ENCODE results near the gene KLHDC8B.
"Not testable (repeated sequence)": the region's sequence is repeated elsewhere in the genome, so short reads cannot be mapped to it uniquely, and the experiment has no call there.

The KLHDC8B gene

DNA sequence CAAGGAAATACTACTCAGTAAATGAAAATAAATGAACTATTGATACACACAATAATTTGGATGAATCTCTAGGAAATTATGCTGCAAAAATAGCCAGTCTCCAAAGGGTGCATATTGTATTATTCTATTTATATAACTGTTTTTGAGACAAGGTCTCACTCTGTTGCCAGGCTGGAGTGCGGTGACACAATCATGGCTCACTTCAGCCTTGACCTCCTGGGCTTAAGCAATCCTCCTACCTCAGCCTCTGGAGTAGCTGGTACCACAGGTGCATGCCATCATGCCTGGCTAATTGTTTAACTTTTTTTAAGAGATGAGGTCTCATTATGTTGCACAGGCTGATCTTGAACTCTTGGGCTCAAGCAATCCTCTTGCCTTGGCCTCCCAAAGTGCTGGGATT, 12.5 kb downstream of the KLHDC8B start:
- no peak for DNase-seq (ENCODE audit: low read depth)

DNA sequence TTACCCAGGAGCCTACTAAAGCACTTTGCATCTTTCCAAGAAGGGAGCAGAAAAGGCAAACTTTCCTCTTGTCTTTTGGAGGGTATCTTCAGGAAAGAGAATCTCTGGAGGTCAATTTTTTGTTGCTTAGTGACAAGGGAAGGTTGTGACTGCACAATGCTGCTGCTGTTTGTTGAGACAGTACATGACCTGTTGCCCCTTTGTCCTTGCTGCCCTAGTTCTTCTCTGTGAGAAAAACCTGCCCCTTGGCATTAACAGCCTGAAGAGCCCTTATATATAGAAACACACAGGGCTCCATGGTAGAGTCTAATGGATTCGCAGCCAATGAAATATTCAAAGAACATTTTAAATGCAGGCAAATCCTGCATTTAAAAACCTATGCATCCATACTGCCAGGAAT, 20.3 kb downstream of the KLHDC8B start:
- no peak for DNase-seq (ENCODE audit: low read depth)

DNA sequence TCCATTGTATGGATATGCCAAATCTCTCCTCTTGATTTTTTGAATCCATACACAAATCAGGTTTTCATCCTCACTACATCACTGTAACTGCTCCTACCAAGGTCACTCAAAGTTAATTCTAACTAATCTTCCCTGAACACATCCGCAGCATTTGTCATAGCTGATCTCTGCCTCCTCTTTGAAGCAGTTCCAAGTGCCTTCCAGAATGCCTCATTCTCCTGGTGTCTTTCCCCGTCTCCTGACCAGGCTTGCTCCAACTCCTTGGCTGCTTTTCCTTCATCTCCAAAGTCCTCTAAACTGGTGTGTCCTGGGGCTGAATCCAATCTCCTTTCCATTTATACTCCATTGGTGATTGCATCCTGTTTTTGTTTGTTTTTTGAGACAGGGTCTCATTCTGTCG, 26.8 kb downstream of the KLHDC8B start:
- DNase-seq (ENCODE audit: low read depth), result no peak

DNA sequence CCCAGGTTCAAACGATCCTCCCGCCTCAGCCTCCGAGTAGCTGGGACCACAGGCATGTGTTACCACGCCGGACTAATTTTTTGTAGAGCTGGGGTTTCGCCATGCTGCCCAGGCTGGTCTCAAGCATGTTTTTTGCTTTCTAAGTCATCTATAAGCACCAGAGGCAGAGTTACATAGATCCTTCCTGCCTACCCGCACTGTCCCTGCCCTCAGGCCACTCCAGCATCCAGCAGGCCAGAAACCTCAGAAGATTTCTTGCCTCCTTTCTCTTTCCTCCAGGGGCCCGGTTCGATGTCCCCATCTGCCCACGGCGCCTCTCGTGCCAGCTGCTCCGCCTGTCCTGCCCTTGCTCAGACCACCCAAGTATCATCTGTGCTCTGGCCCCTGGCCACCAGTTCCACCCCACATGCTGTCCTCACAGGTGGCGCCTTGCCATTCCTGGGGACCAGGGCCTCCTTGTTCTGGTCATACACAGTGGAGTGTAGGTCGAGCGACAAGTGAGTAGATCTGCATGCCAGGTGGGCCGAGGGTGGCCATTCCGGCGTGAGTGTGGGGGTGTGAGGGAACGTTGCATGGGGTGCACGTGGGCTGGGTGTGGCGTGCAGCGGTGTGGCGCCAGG, 27.3 kb downstream of the KLHDC8B start:
- DNase-seq (ENCODE audit: low read depth), result no peak

GRCh38 chr3:49199239-49199899, 28.0 kb downstream of the KLHDC8B start:
- DNase-seq (ENCODE audit: low read depth), result peak; percentile 19

DNA sequence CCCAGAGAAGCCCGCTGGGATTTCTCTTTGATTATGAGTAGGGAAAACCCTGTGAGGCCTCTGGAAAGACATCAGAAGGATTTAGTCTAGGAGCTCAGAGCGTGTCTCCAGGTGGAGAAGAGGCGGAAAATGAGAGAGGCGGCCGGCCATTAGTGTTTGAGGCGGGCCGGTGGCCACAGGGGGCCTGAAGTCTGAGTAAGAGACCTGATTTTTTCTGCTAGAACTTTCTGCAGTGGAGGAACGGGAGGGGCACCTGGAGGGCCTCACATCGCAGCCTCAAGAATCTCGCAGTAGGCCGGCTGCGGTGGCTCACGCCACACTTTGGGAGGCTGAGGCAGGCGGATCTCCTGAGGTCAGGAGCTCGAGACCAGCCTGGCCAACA, 28.5 kb downstream of the KLHDC8B start:
- no peak for DNase-seq (ENCODE audit: low read depth)

DNA sequence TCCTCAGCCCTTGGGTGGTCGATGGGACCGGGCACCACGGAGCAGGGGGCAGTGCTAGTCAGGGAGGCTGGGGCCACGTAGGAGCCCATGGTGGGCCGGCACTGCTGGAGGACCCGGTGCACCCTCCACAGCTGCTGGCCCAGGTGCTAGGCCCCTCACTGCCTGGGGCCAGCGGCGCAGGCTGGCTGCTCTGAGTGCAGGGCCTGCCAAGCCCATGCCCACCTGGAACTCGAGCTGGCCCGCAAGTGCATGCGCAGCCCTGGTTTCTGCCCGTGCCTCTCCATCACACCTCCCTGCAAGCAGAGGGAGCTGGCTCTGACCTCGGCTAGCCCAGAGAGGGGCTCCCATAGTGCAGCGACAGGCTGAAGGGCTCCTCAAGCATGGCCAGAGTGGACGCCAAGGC, 42.1 kb downstream of the KLHDC8B start:
- no peak for DNase-seq (ENCODE audit: low read depth)

DNA sequence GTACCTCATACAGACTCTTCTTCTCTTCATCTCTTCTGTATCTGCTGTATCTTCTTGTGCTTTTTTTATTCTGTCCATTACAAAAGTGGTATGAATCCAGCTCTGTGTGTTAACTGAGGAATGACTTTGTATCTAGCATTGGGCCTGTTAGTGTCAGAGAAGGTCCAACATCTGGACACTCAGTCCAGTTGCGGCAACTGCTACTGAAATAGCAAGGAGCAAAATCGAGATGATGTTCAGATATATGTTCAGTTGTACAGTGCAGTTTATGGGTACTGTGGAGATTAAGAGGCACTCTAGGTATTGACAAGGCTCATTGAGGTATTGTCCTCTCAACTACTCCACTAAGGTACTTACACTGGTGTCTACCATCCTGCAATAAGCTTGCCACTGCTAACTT, 42.6 kb downstream of the KLHDC8B start:
- no peak for DNase-seq (ENCODE audit: low read depth)

GRCh38 chr3:49216687-49217086, 45.3 kb downstream of the KLHDC8B start:
- not testable (repeated sequence) for DNase-seq (ENCODE audit: low read depth)

DNA sequence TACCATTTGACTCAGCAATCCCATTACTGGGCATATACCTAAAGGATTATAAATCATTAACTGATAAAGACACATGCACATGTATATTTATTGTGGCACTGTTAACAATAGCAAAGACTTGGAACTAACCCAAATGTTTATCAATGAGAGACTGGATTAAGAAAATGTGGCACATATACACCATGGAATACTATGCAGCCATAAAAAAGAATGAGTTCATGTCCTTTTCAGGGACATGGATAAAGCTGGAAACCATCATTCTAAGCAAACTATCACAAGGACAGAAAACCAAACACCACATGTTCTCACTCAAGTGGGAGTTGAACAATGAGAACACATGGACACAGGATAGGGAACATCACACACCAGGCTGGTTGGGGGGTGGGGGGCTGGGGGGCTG, 45.7 kb downstream of the KLHDC8B start:
- not testable (repeated sequence) for DNase-seq (ENCODE audit: low read depth)

- DNase-seq (ENCODE audit: low read depth), result no peak
Observed at GRCh38 chr3:49217688-49218470, 46.5 kb downstream of the KLHDC8B start.

DNA sequence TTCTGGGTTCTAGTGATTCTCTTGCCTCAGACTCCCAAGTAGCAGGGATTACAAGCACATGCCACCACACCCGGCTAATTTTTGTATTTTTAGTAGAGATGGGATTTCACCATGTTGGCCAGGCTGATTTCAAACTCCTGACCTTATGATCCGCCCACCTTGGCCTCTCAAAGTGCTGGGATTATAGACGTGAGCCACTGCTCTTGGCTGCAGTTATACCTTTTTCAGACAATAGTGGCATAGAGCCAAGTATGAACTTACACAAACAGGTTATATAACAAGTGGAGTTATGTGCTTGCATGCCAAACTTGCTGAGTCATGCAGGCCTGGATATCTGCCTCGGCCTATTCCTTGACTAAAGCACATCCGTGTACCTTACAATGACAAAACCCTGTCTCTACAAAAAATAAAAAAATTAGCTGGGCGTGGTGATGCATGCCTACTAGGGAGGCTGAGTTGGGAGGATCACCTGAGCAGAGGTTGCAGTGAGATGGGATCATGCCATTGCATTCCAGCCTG, 47.1 kb downstream of the KLHDC8B start:
- not testable (repeated sequence) for DNase-seq (ENCODE audit: low read depth)

DNA sequence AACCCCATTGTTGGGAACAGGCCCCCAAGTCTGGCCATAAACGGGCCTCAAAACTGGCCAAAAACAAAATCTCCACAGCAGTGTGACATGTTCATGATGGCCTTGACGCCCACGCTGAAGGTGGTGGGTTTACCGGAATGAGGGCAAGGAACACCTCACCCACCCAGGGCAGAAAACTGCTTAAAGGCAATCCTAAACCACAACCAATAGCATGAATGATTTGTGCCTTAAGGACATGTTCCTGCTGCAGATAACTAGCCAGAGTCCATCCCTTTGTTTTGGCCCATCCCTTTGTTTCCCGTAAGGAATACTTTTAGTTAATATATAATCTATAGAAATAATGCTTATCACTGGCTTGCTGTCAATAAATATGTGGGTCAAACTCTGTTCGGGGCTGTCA, 47.7 kb downstream of the KLHDC8B start:
- DNase-seq (ENCODE audit: low read depth), result no peak

- DNase-seq (ENCODE audit: low read depth), result not testable (repeated sequence)
Observed at GRCh38 chr3:49220985-49221563, 49.7 kb downstream of the KLHDC8B start.

DNA sequence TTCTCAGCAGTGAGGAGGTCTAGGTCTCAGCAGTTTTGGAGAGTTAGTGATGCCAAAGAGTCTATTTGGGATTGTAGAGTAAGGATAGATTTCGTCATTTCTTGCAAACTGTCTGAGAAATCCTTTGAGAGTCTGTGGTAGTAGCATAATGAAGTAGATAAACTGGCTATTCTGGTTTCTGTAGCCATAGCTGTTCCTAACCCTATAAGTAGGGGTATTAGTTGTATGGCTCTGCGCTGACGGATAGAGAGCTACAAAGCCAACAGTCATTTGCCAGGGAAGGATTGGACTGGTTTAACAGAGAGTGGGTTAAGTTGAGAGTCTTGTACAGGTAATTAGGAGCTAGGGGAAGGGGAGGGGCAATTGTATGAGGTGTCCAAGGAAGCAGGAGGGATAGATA, 50.6 kb downstream of the KLHDC8B start:
- no peak for DNase-seq (ENCODE audit: low read depth)
